AG09319 (cell line): Measurements from ENCODE around the gene SERF1A.
"Not testable (repeated sequence)": the region's sequence is repeated elsewhere in the genome, so short reads cannot be mapped to it uniquely, and the experiment has no call there.

Experiments
- DNase-seq: peaks from one replicate; pipeline ENCODE4 v3.0.0-alpha.2; 2010; ENCODE audit warnings: low read depth; ENCODE audit errors: extremely low read depth

SERF1A gene

GRCh38 chr5:70900533-70901271 lies at the start of gene SERF1A:
TSS of gene SERF1A (plus strand) at chr5:70900669. CDS start at chr5:70900870, 201 bp downstream.
- not testable (repeated sequence) for DNase-seq

DNA sequence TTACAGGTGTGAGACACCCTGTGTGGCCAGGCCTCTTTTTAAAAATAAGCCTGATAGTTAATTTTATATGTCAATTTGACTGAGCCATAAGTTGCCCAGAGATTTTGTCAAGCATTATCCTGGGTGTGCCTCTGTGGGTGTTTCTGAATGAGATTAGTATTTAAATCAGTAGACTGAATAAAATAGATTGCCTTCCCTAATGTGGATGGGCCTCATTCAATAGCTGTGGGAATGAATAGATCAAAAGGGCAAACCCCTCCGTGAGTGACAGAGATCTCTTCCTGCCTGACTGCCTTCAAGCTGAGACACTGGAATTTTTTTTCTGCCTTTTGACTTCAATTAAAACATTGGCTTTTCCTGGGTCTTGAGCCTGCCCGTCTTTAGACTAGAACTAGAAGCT lies 33.7 kb upstream of the SERF1A start:
- DNase-seq = not testable (repeated sequence)

DNA sequence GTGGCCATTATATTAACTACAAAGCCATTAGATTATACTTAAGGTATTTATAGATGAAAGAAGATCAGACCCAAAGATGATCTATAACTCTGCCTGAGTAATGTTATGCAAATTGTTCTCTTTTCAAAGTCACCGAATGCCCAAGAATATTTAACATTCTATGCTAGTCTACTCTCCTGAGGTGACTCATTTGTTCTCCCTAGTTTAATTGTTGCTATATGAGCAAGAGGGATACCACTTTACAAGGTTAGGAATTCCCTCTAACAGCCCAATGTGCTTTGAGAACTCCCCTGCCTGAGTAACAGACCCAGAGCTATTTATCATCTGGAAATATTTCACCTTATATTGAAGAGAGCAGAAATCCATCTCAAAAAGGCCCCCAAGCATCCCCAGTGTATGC lies 29.8 kb upstream of the SERF1A start:
- not testable (repeated sequence) for DNase-seq

GRCh38 chr5:70896076-70896475 lies 4.4 kb upstream of the SERF1A start:
- not testable (repeated sequence) for DNase-seq

- DNase-seq = not testable (repeated sequence)
These were observed 753 bp downstream of the SERF1A start for GRCh38 chr5:70901272-70901571.

DNA sequence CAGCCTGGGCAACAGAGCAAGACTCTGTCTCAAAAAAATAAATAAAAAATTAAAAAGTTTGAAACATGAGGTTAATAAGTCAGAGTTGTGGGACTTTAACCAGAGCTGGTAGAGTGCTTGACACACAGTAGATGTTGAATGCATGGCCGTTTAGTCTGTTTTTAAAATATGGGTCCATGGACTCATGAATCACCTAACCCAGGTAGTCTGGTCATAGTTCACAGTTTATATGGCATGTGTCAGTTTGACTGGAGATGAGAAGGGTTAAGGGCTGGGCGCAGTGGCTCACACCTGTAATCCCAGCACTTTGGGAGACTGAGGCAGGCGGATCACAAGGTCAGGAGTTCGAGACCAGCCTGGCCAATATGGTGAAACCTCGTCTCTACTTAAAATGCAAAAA lies 6.2 kb downstream of the SERF1A start:
- not testable (repeated sequence) for DNase-seq

DNA sequence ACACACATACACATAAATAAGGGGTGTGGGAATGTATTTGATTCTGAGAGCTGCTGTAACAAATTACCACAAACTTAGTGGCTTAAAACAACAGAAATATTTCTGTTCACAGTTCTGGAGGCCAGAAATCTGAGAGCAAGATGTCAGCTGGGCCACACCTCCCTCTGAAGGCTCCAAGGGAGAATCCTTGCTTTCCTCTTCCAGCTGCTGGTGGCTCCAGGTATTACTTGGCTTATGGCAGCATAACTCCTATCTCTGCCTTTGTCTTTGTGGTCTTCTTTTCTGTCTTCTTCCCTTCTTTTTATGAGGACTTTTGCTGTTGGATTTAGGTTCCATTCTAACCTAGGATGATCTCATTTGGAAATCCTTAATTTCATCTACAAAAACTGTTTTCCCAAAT lies 16.4 kb downstream of the SERF1A start:
- not testable (repeated sequence) for DNase-seq

GRCh38 chr5:70925211-70925562 lies 24.7 kb downstream of the SERF1A start:
- DNase-seq = not testable (repeated sequence)

GRCh38 chr5:70931709-70932368 lies 31.4 kb downstream of the SERF1A start:
- DNase-seq = not testable (repeated sequence)

DNA sequence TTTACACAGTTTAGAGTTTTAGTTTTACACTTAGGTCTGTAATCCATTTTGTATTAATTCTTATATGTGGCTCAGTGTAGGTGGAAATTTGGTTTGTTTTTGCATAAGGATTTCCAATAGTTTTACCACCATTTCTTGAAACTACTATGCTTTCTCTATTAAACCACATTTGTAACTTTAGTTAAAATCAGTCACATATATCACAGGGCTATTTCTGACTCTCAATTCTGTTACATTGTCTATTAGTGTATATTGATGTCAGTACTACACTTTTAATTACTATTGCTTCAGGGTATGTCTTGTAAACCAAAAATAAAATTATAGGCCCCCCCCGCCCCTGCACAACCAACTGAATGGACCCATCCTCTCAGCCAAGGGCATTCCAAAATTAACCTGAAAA lies 32.1 kb downstream of the SERF1A start:
- DNase-seq = not testable (repeated sequence)

DNA sequence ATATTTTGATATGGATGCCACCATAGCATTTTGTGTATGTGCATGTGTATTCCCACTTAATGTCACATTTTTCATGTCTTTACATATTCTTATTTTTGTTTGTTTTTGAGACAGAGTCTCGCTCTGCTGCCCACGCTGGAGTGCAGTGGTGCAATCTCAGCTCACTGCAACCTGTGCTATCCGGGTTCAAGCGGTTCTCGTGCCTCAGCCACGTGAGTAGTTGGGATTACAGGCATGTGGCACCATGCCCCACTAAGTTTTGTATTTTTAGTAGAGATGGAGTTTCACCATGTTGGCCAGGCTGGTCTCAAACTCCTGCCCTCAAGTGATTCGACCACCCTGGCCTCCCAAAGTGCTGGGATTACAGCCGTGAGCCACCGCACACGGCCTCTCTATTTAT lies 52.6 kb downstream of the SERF1A start:
- DNase-seq = not testable (repeated sequence)
